GM10248 (cell line): ENCODE measurements around the gene C1orf174.

Source experiments
- CTCF ChIA-PET: fragments of 300-600 bp; sonication (Branson Sonifier 250); formaldehyde crosslinking; extraction: SDS; loops from one replicate; lab custom pipeline; 2021; ENCODE audit warnings: antibody characterized with exemption; lab: Yijun Ruan, JAX
- POLR2A ChIA-PET: fragments of 350-650 bp; sonication (Branson Sonifier 250); formaldehyde crosslinking; extraction: SDS; loops from one replicate; lab custom pipeline; 2020; ENCODE audit warnings: antibody characterized with exemption; lab: Yijun Ruan, JAX
- DNase-seq: peaks from one replicate; pipeline ENCODE4 v3.0.0; 2012; ENCODE audit errors: extremely low spot score
- TF ChIP-seq, protein P1 (sequence below): IDR thresholded peaks from 2 replicates; pipeline ENCODE4 v1.5.1; 2012; ENCODE audit warnings: mild to moderate bottlenecking, low read depth; ENCODE audit errors: extremely low read depth, missing control alignments, control extremely low read depth

The C1orf174 gene

DNA sequence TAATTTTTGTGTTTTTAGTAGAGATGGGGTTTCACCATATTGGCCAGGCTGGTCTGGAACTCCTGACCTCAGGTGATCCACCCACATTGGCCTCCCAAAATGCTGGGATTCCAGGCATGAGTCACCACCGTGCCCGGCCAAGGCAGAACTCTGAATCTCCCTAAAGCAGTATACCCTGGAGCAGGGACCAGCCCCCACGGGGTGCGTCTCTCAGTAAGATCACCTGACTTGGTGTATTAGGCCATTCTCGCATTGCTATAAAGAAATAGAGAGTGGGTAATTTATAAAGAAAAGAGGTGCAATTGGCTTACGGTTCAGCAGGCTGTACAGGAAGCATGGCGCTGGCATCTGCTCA lies 28.6 kb downstream of the C1orf174 start:
- CTCF ChIA-PET: no interaction called here
- POLR2A ChIA-PET: no interaction called here
- TF ChIP-seq, protein P1, sequence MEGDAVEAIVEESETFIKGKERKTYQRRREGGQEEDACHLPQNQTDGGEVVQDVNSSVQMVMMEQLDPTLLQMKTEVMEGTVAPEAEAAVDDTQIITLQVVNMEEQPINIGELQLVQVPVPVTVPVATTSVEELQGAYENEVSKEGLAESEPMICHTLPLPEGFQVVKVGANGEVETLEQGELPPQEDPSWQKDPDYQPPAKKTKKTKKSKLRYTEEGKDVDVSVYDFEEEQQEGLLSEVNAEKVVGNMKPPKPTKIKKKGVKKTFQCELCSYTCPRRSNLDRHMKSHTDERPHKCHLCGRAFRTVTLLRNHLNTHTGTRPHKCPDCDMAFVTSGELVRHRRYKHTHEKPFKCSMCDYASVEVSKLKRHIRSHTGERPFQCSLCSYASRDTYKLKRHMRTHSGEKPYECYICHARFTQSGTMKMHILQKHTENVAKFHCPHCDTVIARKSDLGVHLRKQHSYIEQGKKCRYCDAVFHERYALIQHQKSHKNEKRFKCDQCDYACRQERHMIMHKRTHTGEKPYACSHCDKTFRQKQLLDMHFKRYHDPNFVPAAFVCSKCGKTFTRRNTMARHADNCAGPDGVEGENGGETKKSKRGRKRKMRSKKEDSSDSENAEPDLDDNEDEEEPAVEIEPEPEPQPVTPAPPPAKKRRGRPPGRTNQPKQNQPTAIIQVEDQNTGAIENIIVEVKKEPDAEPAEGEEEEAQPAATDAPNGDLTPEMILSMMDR: no peak
- no peak for DNase-seq

GRCh38 chr1:3869751-3870301 lies 30.2 kb downstream of the C1orf174 start:
- no peak for DNase-seq
- CTCF ChIA-PET: interaction anchor here (1.1 to 1.3 kb wide), 2 partner anchors 15 to 31 kb away, joined by 3 read pairs; no protein-coding TSS in a partner anchor

GRCh38 chr1:3868464-3869006 lies 31.5 kb downstream of the C1orf174 start:
- POLR2A ChIA-PET: no interaction called here
- CTCF ChIA-PET: interaction anchor here (1.3 kb wide), 1 partner anchor 30 kb away, joined by 3 read pairs; no protein-coding TSS in a partner anchor
- DNase-seq: no peak
- TF ChIP-seq, protein P1: no peak

More at GRCh38 chr1:3869751-3870301, 30.2 kb downstream of the C1orf174 start:
- POLR2A ChIA-PET: no interaction called here
- TF ChIP-seq, protein P1: no peak

DNA sequence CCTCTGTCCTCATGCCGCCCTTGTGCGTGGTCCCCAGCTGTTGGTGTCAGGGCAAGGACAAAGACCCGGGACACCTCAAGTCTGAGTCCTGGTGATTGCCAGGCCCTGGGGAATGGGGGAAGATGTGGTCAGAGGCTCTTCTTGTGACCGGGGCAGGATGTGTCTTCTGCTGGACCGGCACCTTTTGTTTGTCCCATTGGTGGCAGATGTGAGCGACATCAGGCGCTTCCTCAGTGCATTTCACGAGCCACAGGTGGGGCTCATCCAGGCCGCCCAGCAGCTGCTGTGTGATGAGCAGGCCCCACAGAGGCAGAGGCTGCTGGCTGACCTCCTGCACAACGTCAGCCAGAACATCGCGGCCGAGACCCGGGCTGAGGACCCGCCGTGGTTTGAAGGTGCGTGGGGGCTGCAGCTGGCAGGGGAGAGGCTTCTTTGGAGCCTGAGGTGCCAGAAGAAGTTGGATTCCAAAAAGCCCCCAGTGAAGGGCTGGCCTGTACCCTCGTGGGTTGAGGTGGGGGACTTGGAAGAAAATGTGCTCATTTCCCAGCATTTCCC lies 34.4 kb downstream of the C1orf174 start:
- TF ChIP-seq, protein P1: no peak
- DNase-seq: no peak
- ChIA-PET POLR2A (no interaction called here), CTCF (no interaction called here)

DNA sequence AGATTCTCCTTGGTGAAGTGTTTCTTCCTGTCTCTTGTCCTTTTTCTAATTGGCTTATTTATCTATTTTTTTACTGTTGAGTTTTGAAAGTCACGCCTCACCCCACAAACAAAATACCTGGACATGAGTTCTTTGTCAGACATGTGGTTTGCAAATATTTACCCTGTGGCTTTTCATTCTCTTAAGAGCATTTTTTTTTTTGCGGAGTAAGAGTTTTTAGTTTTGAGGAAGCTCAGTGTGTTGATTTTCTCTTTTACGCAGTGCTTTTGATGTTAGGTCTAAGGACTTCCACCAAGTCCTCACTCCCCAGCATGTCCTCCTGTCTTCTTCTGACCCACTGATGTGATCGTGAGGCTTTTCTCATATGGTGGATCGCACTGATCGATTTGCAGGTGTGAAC lies 35.2 kb downstream of the C1orf174 start:
- TF ChIP-seq, protein P1: no peak
- ChIA-PET CTCF (no interaction called here), POLR2A (no interaction called here)
- no peak for DNase-seq

DNA sequence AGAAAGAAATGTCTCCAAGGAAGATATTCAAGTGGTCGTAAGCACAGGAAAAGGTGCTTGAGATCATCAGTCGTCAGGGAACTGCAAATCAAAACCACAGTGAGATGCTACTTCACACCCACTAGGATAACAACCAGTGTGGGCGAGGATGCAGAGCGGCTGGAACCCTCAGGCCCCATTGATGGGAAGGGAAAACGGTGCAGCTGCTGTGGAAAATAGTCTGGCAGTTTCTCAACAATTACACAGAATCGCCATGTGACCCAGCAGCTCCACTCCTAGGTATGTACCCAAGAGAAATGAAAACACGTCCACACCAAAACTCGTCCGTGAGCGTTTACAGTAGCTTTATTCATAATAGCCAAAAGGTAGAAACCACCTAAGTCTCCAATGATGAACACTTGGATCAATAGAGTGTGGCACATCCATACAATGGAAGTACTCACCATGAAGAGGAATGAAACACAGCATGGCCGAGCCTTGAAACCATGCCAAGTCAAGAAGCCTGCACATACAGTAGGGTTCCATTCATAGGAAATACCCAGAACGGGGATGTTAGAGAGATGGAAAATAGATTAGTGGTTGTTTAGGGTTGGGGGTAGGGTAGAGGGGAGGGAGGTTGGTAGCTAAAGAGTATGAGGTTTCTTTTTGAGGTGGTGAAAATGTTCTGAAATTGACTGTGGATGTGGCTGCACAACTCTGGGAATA lies 36.7 kb downstream of the C1orf174 start:
- DNase-seq: no peak
- CTCF ChIA-PET: no interaction called here
- TF ChIP-seq, protein P1: no peak
- POLR2A ChIA-PET: no interaction called here
